Smooth muscle cell (in vitro differentiated cells): ENCODE results near the gene RPRD1B. TPM values are rescaled to one million over a fixed set of nuclear protein-coding genes. Genes with fewer than 3 reads are reported as not detected.
A peak's percentile ranks its signal among the peaks of the same experiment; 100 is the strongest.

Experiments used
- DNase-seq: peaks from one replicate; lab custom pipeline; 2025; ENCODE audit not compliant: unreplicated experiment; lab: John Stamatoyannopoulos, UW
- H2AFZ ChIP-seq: fragments of 200-600 bp; sonication (generic); 2 replicates; pipeline ENCODE4 v1.6.0; 2016; ENCODE audit warnings: antibody characterized with exemption, low read depth, mild to moderate bottlenecking
- H3F3A ChIP-seq: fragments of 200-600 bp; sonication (generic); 2 replicates; pipeline ENCODE4 v1.6.0; 2017; ENCODE audit warnings: antibody characterized with exemption, low read depth
- H3K27ac ChIP-seq: fragments of 200-600 bp; sonication (generic); 2 replicates; pipeline ENCODE4 v1.5.1; 2016; ENCODE audit warnings: low read depth, mild to moderate bottlenecking
- H3K27me3 ChIP-seq: fragments of 200-600 bp; sonication (generic); 2 replicates; pipeline ENCODE4 v1.6.1; 2016; ENCODE audit warnings: low read depth, mild to moderate bottlenecking
- H3K36me3 ChIP-seq: fragments of 200-600 bp; sonication (generic); 2 replicates; pipeline ENCODE4 v1.5.1; 2016; ENCODE audit warnings: low read depth
- H3K4me1 ChIP-seq: fragments of 200-600 bp; sonication (generic); 2 replicates; pipeline ENCODE4 v1.5.1; 2016; ENCODE audit warnings: low read depth
- H3K4me2 ChIP-seq: fragments of 200-600 bp; sonication (generic); 2 replicates; pipeline ENCODE4 v1.6.0; 2016; ENCODE audit warnings: mild to moderate bottlenecking
- H3K4me3 ChIP-seq: fragments of 200-600 bp; sonication (generic); 2 replicates; pipeline ENCODE4 v1.5.1; 2016; ENCODE audit warnings: mild to moderate bottlenecking
- H3K79me2 ChIP-seq: fragments of 200-600 bp; sonication (generic); 2 replicates; pipeline ENCODE4 v1.6.0; 2016; ENCODE audit warnings: low read depth, mild to moderate bottlenecking
- H3K9ac ChIP-seq: fragments of 200-600 bp; sonication (generic); 2 replicates; pipeline ENCODE4 v1.6.0; 2016; ENCODE audit warnings: low read depth
- H3K9me3 ChIP-seq: fragments of 200-600 bp; sonication (generic); replicated peaks from 2 replicates; pipeline ENCODE4 v1.5.1; 2016; ENCODE audit warnings: low read depth
- H4K20me1 ChIP-seq: fragments of 200-600 bp; sonication (generic); 2 replicates; pipeline ENCODE4 v1.6.0; 2016; ENCODE audit warnings: low read depth
- WGBS: methylation state at CpG from one replicate; pipeline ENCODE4 v1.1.7; 2016; ENCODE audit warnings: low lambda C conversion rate; 5-methylcytosine and 5-hydroxymethylcytosine counted together
- polyA plus RNA-seq: library from polyadenylated mRNA; unstranded; fragments of >200 nt; fragmentation: Nextera tagmentation; extraction: Ambion mirVana; gene quantifications from 2 replicates; pipeline ENCODE4 v1.2.1, GENCODE V29; 2016
- total RNA-seq: library from RNA; depleted of rRNA; stranded (reverse); fragments of >200 nt; gene quantifications from 2 replicates; pipeline ENCODE4 v1.2.3, GENCODE V29; 2014
- TF ChIP-seq, protein P1 (sequence below): fragments of 200-600 bp; sonication (generic); IDR thresholded peaks from 2 replicates; pipeline ENCODE4 v1.5.1; 2017; ENCODE audit warnings: borderline replicate concordance, mild to moderate bottlenecking, antibody characterized with exemption; ENCODE audit not compliant: insufficient read depth, poor library complexity, severe bottlenecking

RPRD1B gene
- total and polyA plus RNA-seq, 2 experiments from 2014 or later, result 13.5 to 59.1 TPM

DNA sequence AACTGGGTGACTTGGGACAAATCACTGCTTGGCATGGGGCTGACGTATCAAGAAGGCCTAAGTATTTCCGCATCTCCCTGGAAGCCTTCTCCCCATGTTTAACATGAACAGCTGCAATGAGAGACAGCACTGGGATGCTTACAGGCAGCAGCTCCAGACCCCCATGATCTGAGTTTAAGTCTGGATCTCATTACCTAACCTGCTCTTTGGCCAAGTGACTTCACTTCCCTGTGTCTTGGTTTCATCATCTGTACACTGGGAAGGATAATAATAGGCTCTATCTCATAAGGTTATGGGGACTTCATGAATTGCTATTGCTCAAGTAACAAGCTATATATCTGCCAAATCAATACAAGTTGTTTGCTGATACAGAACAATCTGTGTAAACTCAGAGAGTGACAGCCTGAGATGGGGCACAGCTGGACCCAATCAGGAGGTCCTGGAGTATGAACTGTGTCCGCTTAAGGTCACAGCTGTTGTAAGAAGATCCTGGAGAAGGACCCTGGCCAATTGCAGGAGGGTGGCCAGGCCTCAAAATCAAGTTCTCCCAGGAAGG lies 75.5 kb downstream of the RPRD1B start:
- H3F3A ChIP-seq, result peaks cover 19% of the 10 kb centered on the region
- no peaks in the 10 kb centered on the region for H3K27me3 ChIP-seq
- no peaks in the 10 kb centered on the region for H3K36me3 ChIP-seq
- H3K79me2 ChIP-seq, result no peaks in the 10 kb centered on the region
- H3K4me3 ChIP-seq, result no peak overlapping the region
- DNase-seq, result no peak
- no peaks in the 10 kb centered on the region for H4K20me1 ChIP-seq
- H3K9ac ChIP-seq, result peak overlapping the region; percentile 3
- peaks cover 6% of the 10 kb centered on the region for H3K4me1 ChIP-seq
- H3K9me3 ChIP-seq, result no peaks in the 10 kb centered on the region
- WGBS, result 79% methylated on average over 3 of the region's 3 CpGs
- peak overlapping the region; percentile 79 for H3K27ac ChIP-seq
- no peak overlapping the region for H2AFZ ChIP-seq
- H3K4me2 ChIP-seq, result peak overlapping the region; percentile 48
- TF ChIP-seq, protein P1, sequence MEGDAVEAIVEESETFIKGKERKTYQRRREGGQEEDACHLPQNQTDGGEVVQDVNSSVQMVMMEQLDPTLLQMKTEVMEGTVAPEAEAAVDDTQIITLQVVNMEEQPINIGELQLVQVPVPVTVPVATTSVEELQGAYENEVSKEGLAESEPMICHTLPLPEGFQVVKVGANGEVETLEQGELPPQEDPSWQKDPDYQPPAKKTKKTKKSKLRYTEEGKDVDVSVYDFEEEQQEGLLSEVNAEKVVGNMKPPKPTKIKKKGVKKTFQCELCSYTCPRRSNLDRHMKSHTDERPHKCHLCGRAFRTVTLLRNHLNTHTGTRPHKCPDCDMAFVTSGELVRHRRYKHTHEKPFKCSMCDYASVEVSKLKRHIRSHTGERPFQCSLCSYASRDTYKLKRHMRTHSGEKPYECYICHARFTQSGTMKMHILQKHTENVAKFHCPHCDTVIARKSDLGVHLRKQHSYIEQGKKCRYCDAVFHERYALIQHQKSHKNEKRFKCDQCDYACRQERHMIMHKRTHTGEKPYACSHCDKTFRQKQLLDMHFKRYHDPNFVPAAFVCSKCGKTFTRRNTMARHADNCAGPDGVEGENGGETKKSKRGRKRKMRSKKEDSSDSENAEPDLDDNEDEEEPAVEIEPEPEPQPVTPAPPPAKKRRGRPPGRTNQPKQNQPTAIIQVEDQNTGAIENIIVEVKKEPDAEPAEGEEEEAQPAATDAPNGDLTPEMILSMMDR, result no peak

DNA sequence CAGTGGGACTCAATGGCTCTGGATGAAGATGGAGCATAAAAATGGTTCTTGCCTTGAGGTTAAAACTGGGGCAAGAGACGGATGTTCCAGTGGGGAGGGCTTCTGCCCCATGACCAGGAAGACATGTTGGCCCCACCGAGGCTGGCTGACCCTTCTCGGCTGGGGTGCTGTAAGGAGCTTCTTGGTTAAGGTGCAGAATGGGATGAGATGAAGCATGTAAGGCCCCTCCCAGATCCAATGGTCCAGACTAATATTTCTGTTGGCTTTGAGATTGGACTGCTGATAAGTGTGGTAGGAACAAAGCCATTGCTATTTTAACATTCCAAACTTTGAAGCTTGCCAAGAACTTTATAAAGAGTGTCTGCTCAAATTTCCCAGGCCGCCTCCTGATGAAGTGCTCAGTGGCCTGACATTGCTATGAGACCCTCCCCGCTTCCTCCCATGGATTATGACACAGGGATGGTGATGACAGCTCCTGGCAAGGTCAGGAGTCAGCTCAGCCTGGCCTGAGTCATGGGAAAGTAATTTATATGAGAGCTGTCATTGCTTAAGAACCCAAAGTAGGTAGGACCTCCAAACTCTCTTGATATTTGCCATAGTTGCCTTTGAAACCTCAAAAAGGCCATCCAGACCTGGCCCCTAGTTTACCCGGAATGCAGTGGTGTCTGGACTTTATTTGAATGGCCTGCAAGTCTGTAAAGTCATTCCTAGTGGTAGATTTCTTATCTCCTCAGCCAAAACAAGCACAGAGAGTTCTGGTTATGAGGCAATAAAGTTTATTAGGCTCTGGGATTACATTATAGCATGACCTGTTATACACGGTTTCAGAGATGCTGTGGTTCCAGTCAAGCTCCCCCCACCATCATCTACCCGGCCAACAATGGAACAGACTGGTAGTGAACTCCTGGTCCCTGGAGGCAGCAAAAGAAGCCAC lies 76.3 kb downstream of the RPRD1B start:
- no peaks in the 10 kb centered on the region for H3K79me2 ChIP-seq
- WGBS, result 28% methylated on average over 8 of the region's 8 CpGs
- H2AFZ ChIP-seq, result no peak overlapping the region
- peak overlapping the region; percentile 79 for H3K27ac ChIP-seq
- no peaks in the 10 kb centered on the region for H3K9me3 ChIP-seq
- H3F3A ChIP-seq, result peaks cover 19% of the 10 kb centered on the region
- H3K9ac ChIP-seq, result no peak overlapping the region
- TF ChIP-seq, protein P1, result no peak
- H3K4me1 ChIP-seq, result peaks cover 6% of the 10 kb centered on the region
- no peak overlapping the region for H3K4me3 ChIP-seq
- no peaks in the 10 kb centered on the region for H4K20me1 ChIP-seq
- DNase-seq, result no peak
- H3K36me3 ChIP-seq, result no peaks in the 10 kb centered on the region
- peak overlapping the region; percentile 48 for H3K4me2 ChIP-seq
- no peaks in the 10 kb centered on the region for H3K27me3 ChIP-seq

DNA sequence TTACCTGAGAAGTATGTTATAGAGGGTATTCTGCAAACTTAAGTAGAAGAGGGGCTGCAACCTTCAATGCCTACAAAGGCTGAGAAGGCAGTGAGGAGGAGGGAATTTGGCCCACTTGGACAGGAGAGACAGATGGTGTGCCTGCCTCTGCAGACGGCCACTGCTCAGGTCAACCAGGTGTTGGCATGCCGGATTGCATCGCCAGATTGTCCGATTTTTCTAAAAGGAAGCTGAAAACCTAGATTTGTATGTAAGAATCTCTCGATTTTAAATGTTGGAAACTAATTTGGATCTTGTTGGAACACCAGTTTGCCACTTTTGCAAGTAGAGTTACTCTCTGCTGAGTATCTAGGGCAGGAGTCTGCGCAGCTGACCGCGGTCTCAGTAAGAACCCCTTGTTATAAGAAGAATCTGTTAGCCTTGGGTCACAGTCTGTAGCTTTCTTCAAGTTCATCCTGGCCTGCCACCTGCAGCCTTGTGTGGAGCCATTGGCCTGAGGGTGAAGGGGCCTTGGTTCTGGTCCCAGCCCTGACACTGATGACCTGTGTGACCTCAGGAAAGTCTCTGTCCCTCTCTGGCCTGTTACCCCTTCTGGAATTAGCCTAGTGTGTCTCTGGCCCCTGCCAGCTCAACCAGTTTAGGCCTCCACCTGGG lies 77.1 kb downstream of the RPRD1B start:
- no peaks in the 10 kb centered on the region for H3K9me3 ChIP-seq
- no peaks in the 10 kb centered on the region for H4K20me1 ChIP-seq
- 94% methylated on average over 8 of the region's 8 CpGs for WGBS
- H3K4me3 ChIP-seq, result no peak overlapping the region
- no peaks in the 10 kb centered on the region for H3K27me3 ChIP-seq
- H3K4me2 ChIP-seq, result peak overlapping the region; percentile 48
- H3K79me2 ChIP-seq, result no peaks in the 10 kb centered on the region
- peaks cover 6% of the 10 kb centered on the region for H3K4me1 ChIP-seq
- no peak overlapping the region for H2AFZ ChIP-seq
- H3K36me3 ChIP-seq, result no peaks in the 10 kb centered on the region
- peaks cover 19% of the 10 kb centered on the region for H3F3A ChIP-seq
- no peak overlapping the region for H3K9ac ChIP-seq
- TF ChIP-seq, protein P1, result no peak
- DNase-seq, result no peak
- H3K27ac ChIP-seq, result peak overlapping the region; percentile 79
